Osteocyte (in vitro differentiated cells): ENCODE measurements around the gene FCRL1. TPM values are rescaled to one million over a fixed set of nuclear protein-coding genes. Genes with fewer than 3 reads are reported as not detected.

Experiments used
- DNase-seq: peaks from one replicate; pipeline ENCODE4 v3.0.0; 2021; ENCODE audit warnings: mixed read lengths; ENCODE audit not compliant: unreplicated experiment; ENCODE audit errors: extremely low spot score
- H3K27ac Mint-ChIP-seq: one replicate; pipeline ENCODE4 v1.8.0; 2021; ENCODE audit warnings: mild to moderate bottlenecking, mixed read lengths; ENCODE audit not compliant: unreplicated experiment
- H3K27me3 Mint-ChIP-seq: one replicate; pipeline ENCODE4 v1.8.0; 2021; ENCODE audit warnings: mixed read lengths; ENCODE audit not compliant: unreplicated experiment
- H3K36me3 Mint-ChIP-seq: one replicate; pipeline ENCODE4 v1.8.0; 2021; ENCODE audit warnings: mixed read lengths; ENCODE audit not compliant: unreplicated experiment
- H3K4me1 Mint-ChIP-seq: one replicate; pipeline ENCODE4 v1.8.0; 2021; ENCODE audit warnings: mixed read lengths; ENCODE audit not compliant: unreplicated experiment
- H3K4me3 Mint-ChIP-seq: one replicate; pipeline ENCODE4 v1.8.0; 2021; ENCODE audit warnings: mild to moderate bottlenecking, moderate library complexity, mixed read lengths; ENCODE audit not compliant: unreplicated experiment
- H3K9me3 Mint-ChIP-seq: one replicate; pipeline ENCODE4 v1.8.0; 2021; ENCODE audit warnings: mixed read lengths; ENCODE audit not compliant: unreplicated experiment
- CTCF ChIP-seq: fragments of 200-600 bp; sonication (generic); IDR thresholded peaks from 2 replicates; pipeline ENCODE4 v1.5.0; 2021; ENCODE audit warnings: antibody characterized with exemption, mild to moderate bottlenecking, moderate library complexity
- long read RNA-seq: library from polyadenylated mRNA; unstranded; transcript quantifications from one replicate; pipeline ENCODE4 v2.0.0, GENCODE V29; 2021
- total RNA-seq: library from RNA; stranded (reverse); gene quantifications from 2 replicates; pipeline ENCODE4 v1.2.1, GENCODE V29; 2021

Gene FCRL1
- total RNA-seq, result not detected in 2 replicates
- long read RNA-seq, result 0 reads

GRCh38 chr1:157819896-157820295 lies at the start of gene FCRL1:
Gene FCRL1 (minus strand): TSS chr1:157820120. CDS start chr1:157820037, 83 bp downstream.
- Mint-ChIP-seq H3K27me3 (no peaks in the 10 kb centered on the region), H3K27ac (no peak within 1 kb of the TSS), H3K36me3 (no peaks in the 10 kb centered on the region), H3K9me3 (peaks cover 6% of the 10 kb centered on the region), H3K4me3 (no peak within 1 kb of the TSS), H3K4me1 (no peaks in the 10 kb centered on the region)
- DNase-seq, result no peak
- TF ChIP-seq CTCF, result no peak

- Mint-ChIP-seq H3K9me3 (no peaks in the 10 kb centered on the region), H3K4me3 (no peak overlapping the region), H3K36me3 (no peaks in the 10 kb centered on the region), H3K27me3 (peaks cover 18% of the 10 kb centered on the region), H3K4me1 (no peaks in the 10 kb centered on the region), H3K27ac (no peak overlapping the region)
- no peak for DNase-seq
- no peak for TF ChIP-seq CTCF
These were observed 48.7 kb upstream of the FCRL1 start for GRCh38 chr1:157868654-157869053.

GRCh38 chr1:157862114-157863070 lies 42.5 kb upstream of the FCRL1 start:
- no peak for TF ChIP-seq CTCF
- Mint-ChIP-seq H3K36me3 (no peaks in the 10 kb centered on the region), H3K4me1 (no peaks in the 10 kb centered on the region), H3K9me3 (no peaks in the 10 kb centered on the region), H3K27me3 (peaks cover 6% of the 10 kb centered on the region), H3K27ac (no peak overlapping the region), H3K4me3 (no peak overlapping the region)
- DNase-seq, result no peak

GRCh38 chr1:157856538-157856937 lies 36.6 kb upstream of the FCRL1 start:
- no peaks in the 10 kb centered on the region for H3K4me1 Mint-ChIP-seq
- no peaks in the 10 kb centered on the region for H3K36me3 Mint-ChIP-seq
- no peak overlapping the region for H3K4me3 Mint-ChIP-seq
- DNase-seq, result no peak
- no peaks in the 10 kb centered on the region for H3K27me3 Mint-ChIP-seq
- no peak overlapping the region for H3K27ac Mint-ChIP-seq
- no peaks in the 10 kb centered on the region for H3K9me3 Mint-ChIP-seq
- TF ChIP-seq CTCF, result no peak

- no peaks in the 10 kb centered on the region for H3K4me1 Mint-ChIP-seq
- TF ChIP-seq CTCF, result no peak
- no peaks in the 10 kb centered on the region for H3K36me3 Mint-ChIP-seq
- no peak overlapping the region for H3K27ac Mint-ChIP-seq
- no peak for DNase-seq
- no peaks in the 10 kb centered on the region for H3K9me3 Mint-ChIP-seq
- H3K4me3 Mint-ChIP-seq, result no peak overlapping the region
- H3K27me3 Mint-ChIP-seq, result no peaks in the 10 kb centered on the region
These were observed 32.6 kb upstream of the FCRL1 start for GRCh38 chr1:157852476-157852875.
